HepG2 (cell line): Measurements from ENCODE around the gene RPL36. TPM values are rescaled to one million over a fixed set of nuclear protein-coding genes. Genes with fewer than 3 reads are reported as not detected.

Experiments used
- ARID4A ChIP-seq: sonication (generic); formaldehyde crosslinking; IDR thresholded peaks from 2 replicates; pipeline ENCODE4 v1.5.0; 2020; ENCODE audit warnings: mild to moderate bottlenecking, missing genetic modification reagents, borderline replicate concordance
- ARNT2 ChIP-seq: sonication (generic); formaldehyde crosslinking; IDR thresholded peaks from 2 replicates; pipeline ENCODE4 v1.8.0; 2022; ENCODE audit warnings: mild to moderate bottlenecking, low read depth, missing genetic modification reagents, moderate library complexity
- ARNTL ChIP-seq: sonication (generic); formaldehyde crosslinking; IDR thresholded peaks from 2 replicates; pipeline ENCODE4 v1.4.0; 2020; ENCODE audit warnings: mild to moderate bottlenecking, missing genetic modification reagents
- GATAD2A ChIP-seq: IDR thresholded peaks from 2 replicates; pipeline ENCODE4 v1.6.1; 2016
- HMGA1 ChIP-seq: sonication (generic); formaldehyde crosslinking; conservative IDR thresholded peaks from 2 replicates; pipeline ENCODE4 v1.4.0; 2020; ENCODE audit warnings: missing genetic modification reagents
- LBX2 ChIP-seq: sonication (generic); formaldehyde crosslinking; IDR thresholded peaks from 2 replicates; pipeline ENCODE4 v1.5.0; 2020; ENCODE audit warnings: missing genetic modification reagents, mild to moderate bottlenecking, borderline replicate concordance
- MEIS2 ChIP-seq: sonication (generic); formaldehyde crosslinking; IDR thresholded peaks from 2 replicates; pipeline ENCODE4 v1.9.0; 2021; ENCODE audit warnings: mild to moderate bottlenecking, missing genetic modification reagents
- NCOR1 ChIP-seq: fragments of 200-600 bp; sonication (generic); IDR thresholded peaks from 2 replicates; pipeline ENCODE4 v1.7.0; 2017; ENCODE audit warnings: antibody characterized with exemption, low read length, borderline replicate concordance
- NR2F6 ChIP-seq, 2 experiments: IDR thresholded peaks; 2 replicates each; pipeline ENCODE4 v1.6.1; 2016; ENCODE audit warnings: antibody characterized with exemption in 1 of 2, mild to moderate bottlenecking in 1 of 2
- SAFB2 ChIP-seq: sonication (generic); formaldehyde crosslinking; IDR thresholded peaks from 2 replicates; pipeline ENCODE4 v1.5.1; 2020; ENCODE audit warnings: missing genetic modification reagents, low read depth, mild to moderate bottlenecking, borderline replicate concordance
- YY1 ChIP-seq: IDR thresholded peaks from 2 replicates; pipeline ENCODE4 v1.6.1; 2011; ENCODE audit warnings: low read length, low read depth, moderate library complexity, mild to moderate bottlenecking; ENCODE audit not compliant: insufficient read depth, insufficient replicate concordance
- ZBTB3 ChIP-seq: sonication (generic); formaldehyde crosslinking; IDR thresholded peaks from 2 replicates; pipeline ENCODE4 v1.4.0; 2020; ENCODE audit warnings: low read depth, mild to moderate bottlenecking, moderate library complexity, missing genetic modification reagents, borderline replicate concordance
- ZBTB33 ChIP-seq: sonication (generic); formaldehyde crosslinking; IDR thresholded peaks from 2 replicates; pipeline ENCODE4 v1.4.0; 2020; ENCODE audit warnings: missing genetic modification reagents
- ZBTB42 ChIP-seq: sonication (generic); formaldehyde crosslinking; IDR thresholded peaks from 2 replicates; pipeline ENCODE4 v1.5.0; 2020; ENCODE audit warnings: mild to moderate bottlenecking, missing genetic modification reagents
- ZFP41 ChIP-seq: sonication (generic); formaldehyde crosslinking; IDR thresholded peaks from 2 replicates; pipeline ENCODE4 v1.4.0; 2020; ENCODE audit warnings: mild to moderate bottlenecking, missing genetic modification reagents, borderline replicate concordance
- ZNF232 ChIP-seq: sonication (generic); formaldehyde crosslinking; IDR thresholded peaks from 2 replicates; pipeline ENCODE4 v1.4.0; 2020; ENCODE audit warnings: missing genetic modification reagents, borderline replicate concordance
- ZNF468 ChIP-seq: sonication (generic); formaldehyde crosslinking; IDR thresholded peaks from 2 replicates; pipeline ENCODE4 v1.8.0; 2022; ENCODE audit warnings: mild to moderate bottlenecking, moderate library complexity, missing genetic modification reagents
- ZNF580 ChIP-seq: IDR thresholded peaks from 2 replicates; pipeline ENCODE4 v1.6.1; 2016; ENCODE audit warnings: low read depth, borderline replicate concordance
- ZNF775 ChIP-seq: sonication (generic); formaldehyde crosslinking; IDR thresholded peaks from 2 replicates; pipeline ENCODE4 v1.4.0; 2020; ENCODE audit warnings: missing genetic modification reagents, mild to moderate bottlenecking, moderate library complexity, borderline replicate concordance
- polyA plus RNA-seq, 8 experiments: library from polyadenylated mRNA; depleted of rRNA in 3 of 8; stranded (reverse) in 7 of 8; unstranded in 1 of 8; fragments of >200 nt; fragmentation: Illumina TruSeq in 4 of 8; extraction: Trizol in 4 of 8; gene quantifications; 2 replicates each; pipeline versions ENCODE4 v1.2.1 to v1.2.3, GENCODE V29; 2011 to 2016; ENCODE audit warnings: low read depth in 4 of 8, missing spikeins in 1 of 8, mixed read lengths in 1 of 8; ENCODE audit not compliant: insufficient read depth in 1 of 8
- total RNA-seq, 5 experiments: library from RNA; depleted of rRNA; stranded (reverse); fragments of >200 nt; fragmentation: Illumina TruSeq; extraction: Trizol; gene quantifications; 2 replicates each; pipeline ENCODE4 v1.2.3, GENCODE V29; 2016; ENCODE audit warnings: low read depth in 1 of 5
- TF ChIP-seq, protein P1 (sequence below): sonication (generic); formaldehyde crosslinking; IDR thresholded peaks from 2 replicates; pipeline ENCODE4 v1.8.1; 2023; ENCODE audit warnings: mild to moderate bottlenecking, moderate library complexity, missing genetic modification reagents

Gene RPL36
- total and polyA plus RNA-seq, 2 of the 13 experiments (the other 11 are each of a cell fraction or from before 2014, with no cell fraction given) = 706 to 740 TPM

GRCh38 chr19:5690125-5690954 is at the start of gene RPL36 (continued):
- TF ChIP-seq ZFP41 = no peak
- peak; percentile 77 for TF ChIP-seq YY1
- TF ChIP-seq ZBTB33 = peak; percentile 45; the same call in 1 of the 2 replicates
- peak; percentile 82; the same call in 1 of the 2 replicates for TF ChIP-seq ZNF580 (CRISPR knock-in tag)
- TF ChIP-seq ZNF468 (CRISPR knock-in tag) = 0 out of 2 replicates have a peak, but pooled peaks have one; percentile 52
- TF ChIP-seq NR2F6 (IDR thresholded peaks at IDR 0.05) = no peak
- TF ChIP-seq NR2F6 (CRISPR knock-in tag; IDR thresholded peaks at IDR 0.05) = peak; percentile 52; the same call in 1 of the 2 replicates
- TF ChIP-seq, protein P1, sequence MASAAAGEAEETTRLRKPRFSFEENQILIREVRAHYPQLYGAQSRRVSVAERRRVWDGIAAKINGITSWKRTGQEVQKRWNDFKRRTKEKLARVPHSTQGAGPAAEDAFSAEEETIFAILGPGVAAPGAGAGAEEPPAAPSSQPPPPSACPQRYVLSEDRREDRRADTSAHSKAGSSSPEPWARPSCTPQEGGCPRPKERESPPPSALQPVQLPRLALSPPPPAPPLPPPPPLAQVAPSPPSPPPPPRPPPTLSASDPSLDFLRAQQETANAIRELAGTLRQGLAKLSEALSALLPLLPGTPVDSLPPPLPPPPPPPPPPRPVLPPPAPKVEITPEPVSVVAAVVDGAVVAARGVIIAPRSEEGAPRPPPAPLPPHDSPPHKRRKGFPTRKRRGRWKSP (CRISPR knock-in tag) = peak; percentile 90; the same call in 1 of the 2 replicates
- TF ChIP-seq SAFB2 (CRISPR knock-in tag) = peak; percentile 80; the same call in 1 of the 2 replicates
- TF ChIP-seq ARID4A (CRISPR knock-in tag) = peak; percentile 93
- TF ChIP-seq ARNT2 = peak; percentile 89
- TF ChIP-seq ZBTB42 (CRISPR knock-in tag) = peak; percentile 88; the same call in 1 of the 2 replicates
- no peak for TF ChIP-seq NCOR1
- peak; percentile 67 for TF ChIP-seq ZNF775 (CRISPR knock-in tag)
- TF ChIP-seq MEIS2 = peak; percentile 90
- TF ChIP-seq ZNF232 (CRISPR knock-in tag) = peak; percentile 82
- no peak for TF ChIP-seq ZBTB3 (CRISPR knock-in tag)
- peak; percentile 43; the same call in 1 of the 2 replicates for TF ChIP-seq ARNTL (CRISPR knock-in tag)
- TF ChIP-seq GATAD2A (CRISPR knock-in tag) = peak; percentile 52; the same call in 1 of the 2 replicates
- no peak for TF ChIP-seq HMGA1 (CRISPR knock-in tag)
- TF ChIP-seq LBX2 (CRISPR knock-in tag) = peak; percentile 73; the same call in 1 of the 2 replicates
